Activated T-cell treated with anti-CD3 and anti-CD28 coated beads for 48 hours (primary cell): ENCODE data around the gene ARHGEF18.
A peak's percentile ranks its signal among the peaks of the same experiment; 100 is the strongest.
"Not testable (repeated sequence)": the region's sequence is repeated elsewhere in the genome, so short reads cannot be mapped to it uniquely, and the experiment has no call there.

Source experiments
- DNase-seq: peaks from one replicate; pipeline ENCODE4 v3.0.0-alpha.2; 2020; ENCODE audit warnings: low read depth

ARHGEF18 gene

GRCh38 chr19:7348587-7349230 is at the start of gene ARHGEF18:
Gene ARHGEF18 (plus strand): TSS chr19:7348937. CDS start chr19:7362891, 13,954 bp downstream.
- DNase-seq = peak; percentile 29

GRCh38 chr19:7301525-7301924 is 47.2 kb upstream of the ARHGEF18 start:
- no peak for DNase-seq

GRCh38 chr19:7303470-7303869 is 45.3 kb upstream of the ARHGEF18 start:
- DNase-seq = no peak

- DNase-seq = no peak
Measured at GRCh38 chr19:7304200-7304599, 44.5 kb upstream of the ARHGEF18 start.

GRCh38 chr19:7307590-7308218 is 41.0 kb upstream of the ARHGEF18 start:
- DNase-seq = no peak

- DNase-seq = not testable (repeated sequence)
Measured at GRCh38 chr19:7308327-7308726, 40.4 kb upstream of the ARHGEF18 start.

GRCh38 chr19:7311911-7312310 is 36.8 kb upstream of the ARHGEF18 start:
- no peak for DNase-seq

- no peak for DNase-seq
Measured at GRCh38 chr19:7312816-7313215, 35.9 kb upstream of the ARHGEF18 start.

- no peak for DNase-seq
Measured at GRCh38 chr19:7318176-7318575, 30.6 kb upstream of the ARHGEF18 start.

GRCh38 chr19:7326105-7326877 is 22.4 kb upstream of the ARHGEF18 start:
- DNase-seq = peak; percentile 26

GRCh38 chr19:7327802-7328201 is 20.9 kb upstream of the ARHGEF18 start:
- DNase-seq = no peak

- DNase-seq = no peak
Measured at GRCh38 chr19:7328647-7329046, 20.1 kb upstream of the ARHGEF18 start.

- no peak for DNase-seq
Measured at GRCh38 chr19:7331446-7331845, 17.3 kb upstream of the ARHGEF18 start.

GRCh38 chr19:7333198-7334118 is 15.3 kb upstream of the ARHGEF18 start:
- no peak for DNase-seq

GRCh38 chr19:7336321-7336973 is 12.3 kb upstream of the ARHGEF18 start:
- DNase-seq = no peak

GRCh38 chr19:7337380-7338194 is 11.2 kb upstream of the ARHGEF18 start:
- DNase-seq = no peak

GRCh38 chr19:7340959-7341837 is 7.5 kb upstream of the ARHGEF18 start:
- peak; percentile 80 for DNase-seq

- no peak for DNase-seq
Measured at GRCh38 chr19:7342143-7342542, 6.6 kb upstream of the ARHGEF18 start.

- no peak for DNase-seq
Measured at GRCh38 chr19:7346488-7346971, 2.2 kb upstream of the ARHGEF18 start.
